HG03521 (cell line): ENCODE measurements around the gene TFF1.

Experiments
- ATAC-seq: cut with Tn5 transposase; IDR thresholded peaks from one replicate; pipeline ENCODE4 v1.9.1; 2021; ENCODE audit warnings: mild to moderate bottlenecking, moderate library complexity; ENCODE audit not compliant: unreplicated experiment

Gene TFF1

DNA sequence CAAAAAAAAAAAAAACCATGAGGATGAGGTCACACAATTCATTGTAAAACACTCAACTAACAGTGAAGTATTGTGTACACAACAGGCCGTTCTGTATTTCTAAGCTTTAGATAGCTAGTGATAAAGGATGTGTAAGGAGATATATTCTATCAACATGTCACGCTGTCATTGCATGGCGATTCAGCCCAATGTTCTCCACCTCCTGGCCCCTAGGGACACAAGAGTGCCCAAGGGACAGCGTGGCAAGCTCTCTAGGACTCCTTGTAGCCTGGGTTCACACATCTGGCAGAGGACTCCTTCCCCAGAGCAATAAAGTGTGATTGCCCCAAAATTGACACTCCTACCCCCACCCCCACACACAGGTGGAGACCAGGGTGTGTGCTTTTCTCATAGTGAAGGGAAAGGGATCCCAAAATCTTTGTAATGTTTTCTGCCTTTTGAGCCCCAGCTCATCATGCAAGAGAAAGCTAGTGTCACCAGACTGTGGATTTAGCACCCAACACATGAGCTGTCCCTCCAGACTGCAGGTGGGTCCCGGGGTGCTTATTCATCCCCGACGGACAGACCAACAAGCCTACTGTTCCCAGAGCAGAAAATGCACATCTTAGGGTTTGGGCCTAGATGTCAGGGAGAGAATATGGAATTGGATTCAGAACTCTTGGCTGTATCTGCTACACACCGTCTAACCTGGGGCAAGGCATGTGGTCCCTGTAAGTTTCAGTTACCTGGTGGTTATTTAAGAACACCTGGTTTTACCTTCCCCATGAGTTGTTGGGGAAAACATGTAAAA is 18.0 kb upstream of the TFF1 start:
- ATAC-seq, result no peak

- no peak for ATAC-seq
These were observed 17.0 kb upstream of the TFF1 start for GRCh38 chr21:42383331-42383730.

DNA sequence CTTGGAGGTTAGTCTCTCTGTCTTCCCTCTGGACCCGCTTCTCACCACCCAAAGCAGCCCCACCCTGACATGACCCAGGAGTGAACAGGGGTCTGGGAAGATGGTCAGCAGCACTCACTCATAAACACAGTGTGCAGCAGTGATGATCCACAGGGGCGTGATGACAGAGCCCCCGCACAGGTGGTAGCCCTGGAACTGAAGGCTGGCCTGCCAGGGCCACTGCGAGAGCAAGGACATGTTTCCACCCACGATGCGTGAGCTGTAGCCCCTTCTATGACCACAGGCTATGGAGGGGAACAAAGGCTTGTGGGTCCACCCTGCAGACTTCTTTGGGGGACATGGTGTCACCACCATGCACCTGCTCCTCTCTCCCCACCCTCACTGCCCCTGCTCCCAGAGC is 16.6 kb upstream of the TFF1 start:
- no peak for ATAC-seq

DNA sequence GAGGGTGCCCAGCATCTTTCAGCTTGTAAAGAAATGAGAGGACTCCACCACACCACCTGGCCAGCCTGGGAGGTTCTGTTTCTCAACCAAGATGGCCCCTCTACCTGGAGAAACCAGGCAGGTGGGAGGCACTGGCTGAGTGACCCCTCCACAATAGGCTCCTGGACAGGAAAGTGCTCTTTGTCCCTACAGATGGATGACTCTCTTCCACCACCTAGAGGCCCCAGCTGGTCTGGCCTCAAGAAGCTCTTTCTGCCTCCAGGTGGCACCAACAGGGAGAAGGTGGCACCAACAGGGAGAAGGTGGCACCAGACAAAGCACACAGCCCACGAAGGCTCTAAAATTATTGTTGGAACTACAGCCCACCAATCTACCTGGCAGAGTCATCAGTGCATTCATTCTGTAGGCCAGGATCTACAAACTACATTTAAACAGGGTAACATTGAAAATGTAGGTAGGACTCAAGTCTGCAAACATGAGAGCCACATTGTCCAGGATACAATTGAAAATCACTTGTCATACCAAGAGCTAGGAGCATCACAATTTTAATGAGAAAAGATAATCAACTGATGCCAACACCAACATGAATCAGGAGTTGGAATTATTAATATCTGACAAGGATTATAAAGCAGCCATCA is 15.1 kb upstream of the TFF1 start:
- ATAC-seq, result no peak

DNA sequence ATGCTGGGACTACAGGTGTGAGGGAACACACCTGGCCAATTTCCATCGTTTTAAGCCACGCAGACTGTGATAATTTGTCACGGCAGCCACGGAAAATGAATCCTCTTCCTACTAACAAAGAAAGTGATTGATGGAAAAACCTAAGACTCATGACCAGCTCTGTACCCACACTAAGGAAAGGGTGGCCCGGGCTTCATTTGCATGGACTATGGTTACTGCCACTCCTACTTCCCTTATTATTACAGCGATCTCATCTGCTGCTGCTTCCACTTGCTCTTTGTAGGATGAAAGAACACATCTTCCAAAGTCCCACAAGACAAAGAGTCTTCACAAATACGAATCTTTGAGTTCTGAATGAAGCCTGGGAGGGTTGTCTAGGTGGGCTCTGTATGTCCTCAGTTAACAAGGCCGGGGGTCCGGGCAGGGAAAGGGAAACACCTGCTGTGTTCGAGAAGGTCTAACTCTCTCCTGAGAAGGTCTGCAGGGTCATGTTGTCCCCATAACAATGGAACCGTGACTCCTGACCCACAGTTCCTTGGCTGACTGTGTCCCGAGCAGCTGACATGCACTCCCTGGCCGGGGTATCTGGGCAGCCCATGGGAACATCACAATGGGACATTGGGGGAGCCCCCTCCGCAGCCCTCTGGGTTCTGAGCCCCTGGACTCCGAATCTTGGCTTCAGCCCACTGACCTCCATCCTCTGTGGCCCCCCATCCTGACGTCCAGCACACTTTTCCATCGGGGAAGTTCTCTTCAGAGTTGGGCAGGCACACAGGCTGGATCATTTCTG is 13.3 kb upstream of the TFF1 start:
- ATAC-seq, result no peak

DNA sequence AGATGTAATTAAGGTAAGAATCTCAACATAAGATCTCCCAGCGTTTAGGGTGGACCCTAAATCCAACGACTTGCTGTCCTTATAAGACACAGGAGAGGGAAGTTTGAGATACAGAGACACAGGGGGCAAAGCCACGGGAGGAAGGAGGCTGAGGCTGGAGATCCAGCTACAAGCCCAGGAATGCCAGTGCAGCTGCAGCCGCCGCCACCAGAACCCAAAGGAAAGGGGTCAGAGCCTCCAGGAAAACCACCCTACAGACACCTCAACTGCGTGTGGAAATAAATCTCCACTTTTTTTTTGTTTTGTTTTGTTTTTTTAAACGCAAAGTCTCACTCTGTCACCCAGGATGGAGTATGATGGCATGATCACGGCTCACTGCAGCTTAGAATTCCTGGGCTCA is 12.1 kb upstream of the TFF1 start:
- no peak for ATAC-seq

GRCh38 chr21:42377951-42378340 is 11.6 kb upstream of the TFF1 start:
- ATAC-seq, result no peak

DNA sequence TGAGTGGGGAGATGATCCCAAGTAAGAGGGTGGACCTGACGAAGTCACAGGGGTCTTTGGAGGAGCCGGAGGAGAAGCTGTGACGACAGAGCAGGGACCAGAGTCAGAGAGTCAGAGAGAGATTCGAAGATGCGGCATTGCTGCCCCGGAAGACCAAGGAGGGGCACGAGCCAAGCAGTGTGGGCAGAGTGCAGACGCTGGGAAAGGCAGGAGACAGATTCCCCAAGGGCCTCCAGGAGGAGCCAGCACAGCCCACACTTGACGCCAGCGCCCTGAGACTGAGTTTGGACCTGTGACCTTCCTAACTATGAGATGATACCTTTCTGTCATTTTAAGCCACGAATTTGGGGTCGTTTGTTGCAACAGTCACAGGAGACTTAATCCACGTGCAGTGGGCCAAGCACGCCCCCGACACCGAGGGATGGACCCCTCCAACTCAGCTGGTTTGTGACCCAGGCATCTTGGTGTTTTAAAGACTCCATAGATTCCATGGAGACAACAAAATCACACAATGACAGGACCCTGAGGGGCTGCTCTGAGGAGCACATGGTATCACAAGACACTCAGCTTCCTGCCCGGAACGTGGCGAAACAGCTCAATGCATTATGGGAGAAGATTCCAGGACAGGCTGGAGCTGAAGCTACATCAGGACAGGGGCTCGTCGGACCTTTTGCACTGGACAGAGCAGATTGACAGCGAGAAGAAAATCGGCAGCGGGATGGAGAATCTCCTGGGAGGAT is 11.0 kb upstream of the TFF1 start:
- ATAC-seq, result no peak

- no peak for ATAC-seq
These were observed 10.1 kb upstream of the TFF1 start for GRCh38 chr21:42376338-42376982.

GRCh38 chr21:42375966-42376337 is 9.6 kb upstream of the TFF1 start:
- ATAC-seq, result no peak

DNA sequence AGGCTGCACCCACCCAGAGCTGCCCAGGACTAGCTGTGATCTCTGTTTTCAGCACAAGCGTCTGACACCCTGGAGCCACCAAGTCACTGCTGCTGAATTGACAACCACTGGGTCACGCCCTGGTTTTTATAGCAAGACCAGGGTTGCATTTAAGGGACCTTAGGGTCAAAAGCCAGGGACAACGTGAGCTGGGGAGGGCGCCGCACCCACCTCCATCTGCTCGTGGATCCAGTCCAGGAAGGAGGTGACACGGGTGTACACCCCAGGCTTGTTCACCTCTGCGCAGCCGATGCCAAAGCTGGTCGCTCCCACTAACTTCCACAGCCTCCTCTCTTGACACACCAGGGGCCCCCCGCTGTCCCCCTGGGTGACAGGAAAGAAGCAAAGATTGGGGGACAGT is 9.2 kb upstream of the TFF1 start:
- ATAC-seq, result no peak

- no peak for ATAC-seq
These were observed 8.6 kb upstream of the TFF1 start for GRCh38 chr21:42374864-42375499.

GRCh38 chr21:42374457-42374856 is 8.1 kb upstream of the TFF1 start:
- no peak for ATAC-seq

- ATAC-seq, result no peak
These were observed 7.6 kb upstream of the TFF1 start for GRCh38 chr21:42373908-42374455.

DNA sequence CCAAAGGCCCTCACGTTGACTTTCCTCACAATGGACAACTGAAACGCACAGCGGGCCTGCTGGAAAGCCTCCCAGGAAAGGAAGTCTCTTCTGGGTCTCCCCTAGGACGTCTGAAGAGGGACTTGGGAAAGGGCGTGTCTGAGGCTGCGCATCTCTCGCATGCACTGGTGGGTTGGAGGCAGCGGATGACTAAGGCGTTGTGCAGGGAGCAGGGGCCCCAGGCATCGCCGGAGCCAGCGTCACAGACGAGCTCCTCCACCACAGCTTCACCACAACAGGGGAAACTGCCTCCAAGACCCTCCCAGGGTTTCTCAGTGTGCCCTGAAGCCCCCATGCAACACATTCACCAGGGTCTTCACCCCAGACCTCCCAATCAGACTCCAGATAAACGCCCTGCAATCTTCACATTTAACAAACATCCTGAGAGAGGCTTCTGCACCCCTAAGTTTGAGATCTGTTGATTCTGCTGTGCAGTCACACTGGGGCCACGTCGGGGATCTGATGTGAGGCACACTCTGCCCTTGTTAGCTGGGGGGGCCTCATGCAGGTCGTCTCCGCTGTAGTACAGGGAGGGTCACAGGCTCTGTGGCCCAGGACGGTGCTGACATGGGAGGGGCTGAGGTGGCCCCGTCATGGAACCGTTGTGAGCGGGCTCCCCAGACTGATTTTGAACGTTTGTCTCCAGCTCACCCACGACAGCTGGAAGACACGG is 7.0 kb upstream of the TFF1 start:
- ATAC-seq, result no peak

DNA sequence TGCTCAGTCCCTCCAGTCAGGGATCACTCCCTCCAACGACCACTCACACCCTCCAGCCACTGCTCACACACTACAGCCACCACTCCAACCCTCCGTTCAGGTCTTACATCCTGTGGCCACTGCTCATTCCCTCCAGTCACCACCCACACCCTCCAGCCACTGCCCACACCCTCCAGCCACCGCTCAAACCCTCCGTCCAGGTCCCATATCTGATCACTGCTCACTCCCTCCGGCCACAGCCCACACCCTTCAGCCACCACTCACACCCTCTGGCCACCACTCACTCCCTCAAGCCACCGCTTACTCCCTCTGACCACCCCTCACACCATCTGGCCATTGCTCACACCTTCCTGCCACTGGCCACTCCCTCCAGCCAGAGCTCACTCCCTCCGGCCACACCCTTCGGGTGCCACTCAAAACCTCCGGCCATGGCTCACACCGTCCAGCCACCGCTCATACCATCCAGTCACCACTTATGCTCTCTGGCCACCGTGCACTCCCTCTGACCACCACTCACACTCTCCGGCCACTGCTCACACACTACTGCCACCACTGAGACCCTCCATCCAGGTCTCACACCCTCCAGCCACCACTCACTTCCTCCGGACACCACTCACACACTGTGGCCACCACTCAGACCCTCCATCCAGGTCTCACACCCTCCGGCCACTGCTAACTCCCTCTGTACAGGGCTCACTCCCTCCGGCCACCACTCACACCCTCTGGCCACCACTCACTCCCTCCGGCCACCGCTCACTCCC is 4.7 kb upstream of the TFF1 start:
- ATAC-seq, result no peak

DNA sequence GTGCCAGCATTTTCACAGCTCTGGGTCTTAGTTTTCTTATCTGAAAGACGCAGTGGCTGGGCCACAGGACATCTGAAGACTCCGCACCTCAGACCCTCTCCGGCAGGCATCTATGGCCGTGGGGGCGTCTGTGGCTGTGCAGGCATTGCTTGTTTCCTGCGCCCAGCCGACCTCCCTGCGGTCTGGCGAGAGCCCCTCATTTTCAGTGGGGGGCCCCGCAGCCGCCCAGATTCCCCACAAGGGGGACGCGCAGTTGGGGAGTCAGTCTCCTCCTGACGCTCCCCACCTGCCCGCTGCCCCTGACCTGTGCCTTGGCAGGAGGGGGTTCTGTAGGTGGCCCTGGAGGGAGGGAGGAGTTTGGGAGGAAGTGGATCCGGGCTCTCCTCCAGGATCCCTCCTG is 3.5 kb upstream of the TFF1 start:
- no peak for ATAC-seq

DNA sequence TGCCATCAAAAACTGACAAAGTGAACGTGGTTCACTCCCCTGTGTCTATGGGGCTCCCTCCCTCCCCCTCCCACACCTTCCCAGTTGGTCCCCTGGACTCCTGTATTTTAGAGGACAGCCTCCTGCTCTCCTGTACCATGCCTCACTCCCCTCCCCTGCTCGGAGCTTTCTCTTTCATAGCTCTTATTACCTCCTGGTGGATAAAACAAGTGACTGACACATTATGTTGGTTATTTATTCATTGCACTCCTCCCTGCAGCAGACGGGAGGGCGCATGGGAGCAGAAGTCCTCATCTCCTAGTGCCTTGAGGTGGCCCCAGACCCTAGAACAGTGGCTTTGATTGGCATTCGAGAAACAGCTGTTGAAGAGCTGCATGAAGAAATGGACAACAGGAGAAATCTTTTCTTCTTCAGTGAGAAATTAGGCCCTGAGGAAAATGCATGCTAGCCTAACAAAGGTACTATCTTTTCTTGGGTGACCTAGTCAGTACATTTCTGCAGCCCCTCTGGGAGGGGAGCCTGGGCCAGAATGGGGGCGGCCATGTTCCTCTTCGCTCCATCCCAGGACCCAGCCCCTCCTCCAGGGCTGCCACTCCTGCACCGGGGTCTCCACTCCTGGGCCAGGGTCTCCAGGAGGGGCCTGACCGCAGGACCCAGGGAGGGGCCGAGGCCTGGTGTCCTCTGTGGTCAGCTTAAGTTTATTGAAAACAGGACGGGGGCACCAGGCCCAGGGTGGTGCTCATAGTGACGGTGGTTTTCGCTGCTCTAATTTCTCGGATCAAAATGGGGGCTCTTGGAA is 1.2 kb upstream of the TFF1 start:
- no peak for ATAC-seq
